Mammary epithelial cell (primary cell): ENCODE results near the gene VPS16.

Experiments used
- EZH2 ChIP-seq: IDR thresholded peaks from 2 replicates; pipeline ENCODE4 v1.6.1; 2012; ENCODE audit warnings: low read length, inconsistent platforms, borderline replicate concordance
- TF ChIP-seq, protein P1 (sequence below), 2 donors: IDR thresholded peaks in 1 of 2; conservative IDR thresholded peaks in 1 of 2; 2 replicates each; pipeline ENCODE4 v1.5.1; 2011 to 2012; ENCODE audit warnings: inconsistent platforms in 2 of 2, low read length in 2 of 2, mild to moderate bottlenecking in 2 of 2, control low read depth in 1 of 2, low read depth in 1 of 2; ENCODE audit not compliant: insufficient read depth in 1 of 2; ENCODE audit errors: extremely low read depth in 1 of 2

DNA sequence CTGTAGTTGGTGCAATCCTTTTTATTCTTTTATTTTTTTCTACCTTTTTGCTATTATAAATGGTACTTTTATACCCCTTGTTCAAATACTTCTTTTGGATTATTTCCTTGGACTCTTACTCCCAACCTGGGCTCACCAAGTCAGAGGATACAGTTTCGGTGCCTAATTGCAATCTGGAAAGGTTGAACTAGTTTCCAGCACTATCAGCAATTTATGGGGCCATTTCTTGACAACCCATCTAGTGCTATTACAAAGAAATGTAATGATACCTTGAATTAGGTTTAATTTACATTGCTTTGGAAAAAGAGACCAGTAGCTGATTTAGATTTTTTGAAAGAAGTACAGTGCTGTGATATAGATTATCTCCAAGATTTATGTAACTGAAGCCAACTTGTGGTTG lies 38.0 kb downstream of the VPS16 start:
- TF ChIP-seq, protein P1, sequence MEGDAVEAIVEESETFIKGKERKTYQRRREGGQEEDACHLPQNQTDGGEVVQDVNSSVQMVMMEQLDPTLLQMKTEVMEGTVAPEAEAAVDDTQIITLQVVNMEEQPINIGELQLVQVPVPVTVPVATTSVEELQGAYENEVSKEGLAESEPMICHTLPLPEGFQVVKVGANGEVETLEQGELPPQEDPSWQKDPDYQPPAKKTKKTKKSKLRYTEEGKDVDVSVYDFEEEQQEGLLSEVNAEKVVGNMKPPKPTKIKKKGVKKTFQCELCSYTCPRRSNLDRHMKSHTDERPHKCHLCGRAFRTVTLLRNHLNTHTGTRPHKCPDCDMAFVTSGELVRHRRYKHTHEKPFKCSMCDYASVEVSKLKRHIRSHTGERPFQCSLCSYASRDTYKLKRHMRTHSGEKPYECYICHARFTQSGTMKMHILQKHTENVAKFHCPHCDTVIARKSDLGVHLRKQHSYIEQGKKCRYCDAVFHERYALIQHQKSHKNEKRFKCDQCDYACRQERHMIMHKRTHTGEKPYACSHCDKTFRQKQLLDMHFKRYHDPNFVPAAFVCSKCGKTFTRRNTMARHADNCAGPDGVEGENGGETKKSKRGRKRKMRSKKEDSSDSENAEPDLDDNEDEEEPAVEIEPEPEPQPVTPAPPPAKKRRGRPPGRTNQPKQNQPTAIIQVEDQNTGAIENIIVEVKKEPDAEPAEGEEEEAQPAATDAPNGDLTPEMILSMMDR (conservative IDR thresholded peaks at IDR 0.05 in 1 of 2, IDR thresholded peaks at IDR 0.05 in 1 of 2; ENCODE audit: extremely low read depth in 1 of 2, insufficient read depth in 1 of 2, low read depth in 1 of 2, low read length in 2 of 2): no peak
- no peak for TF ChIP-seq EZH2
